ENCODE measurements around the gene IL4I1.

IL4I1 gene

DNA sequence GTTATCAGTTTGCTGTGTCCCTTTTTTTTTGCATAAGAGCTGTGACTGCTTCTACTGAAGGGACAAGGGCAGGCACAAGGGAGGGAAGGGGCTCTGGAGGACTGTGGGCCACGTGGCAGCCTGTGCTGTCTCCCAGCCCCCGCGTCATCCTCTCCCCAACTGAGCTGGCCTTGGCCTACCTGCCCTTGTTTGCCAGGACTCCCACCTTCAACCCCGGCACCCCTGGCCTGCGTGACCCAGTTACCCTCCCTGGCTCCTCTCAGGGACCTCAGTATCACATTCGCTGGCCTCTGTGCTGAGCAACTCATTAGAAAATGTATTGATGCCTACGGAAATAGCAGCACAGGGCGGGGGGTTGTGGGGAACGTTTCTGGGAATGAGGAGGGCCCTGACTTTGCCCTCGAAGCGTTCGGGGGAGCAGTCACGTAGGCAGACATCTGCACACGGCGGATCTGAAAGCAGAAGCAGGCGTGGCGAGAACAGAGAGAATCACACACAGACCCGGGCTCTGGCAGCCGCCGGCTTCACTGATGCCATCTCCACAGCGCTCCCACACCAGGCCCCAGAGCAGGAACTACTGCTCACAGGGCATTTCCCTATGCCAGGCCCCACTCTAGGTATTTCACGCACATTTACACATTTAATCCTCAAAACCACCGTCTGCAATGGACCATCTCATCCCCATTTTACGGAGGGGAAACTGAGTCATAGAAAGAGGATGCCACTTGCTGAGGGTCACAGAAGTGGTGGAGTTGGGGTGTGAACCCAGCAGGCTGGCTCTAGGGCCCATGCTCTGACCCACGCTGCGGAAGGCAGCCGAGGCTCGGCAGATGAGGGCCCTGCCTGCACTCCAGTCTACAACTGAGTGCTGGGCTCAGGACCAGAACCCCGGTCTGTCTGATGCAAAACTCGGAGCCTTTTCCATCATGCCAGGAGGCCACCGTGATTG lies 26.6 kb upstream of the IL4I1 start:
- no peak for DNase-seq

DNA sequence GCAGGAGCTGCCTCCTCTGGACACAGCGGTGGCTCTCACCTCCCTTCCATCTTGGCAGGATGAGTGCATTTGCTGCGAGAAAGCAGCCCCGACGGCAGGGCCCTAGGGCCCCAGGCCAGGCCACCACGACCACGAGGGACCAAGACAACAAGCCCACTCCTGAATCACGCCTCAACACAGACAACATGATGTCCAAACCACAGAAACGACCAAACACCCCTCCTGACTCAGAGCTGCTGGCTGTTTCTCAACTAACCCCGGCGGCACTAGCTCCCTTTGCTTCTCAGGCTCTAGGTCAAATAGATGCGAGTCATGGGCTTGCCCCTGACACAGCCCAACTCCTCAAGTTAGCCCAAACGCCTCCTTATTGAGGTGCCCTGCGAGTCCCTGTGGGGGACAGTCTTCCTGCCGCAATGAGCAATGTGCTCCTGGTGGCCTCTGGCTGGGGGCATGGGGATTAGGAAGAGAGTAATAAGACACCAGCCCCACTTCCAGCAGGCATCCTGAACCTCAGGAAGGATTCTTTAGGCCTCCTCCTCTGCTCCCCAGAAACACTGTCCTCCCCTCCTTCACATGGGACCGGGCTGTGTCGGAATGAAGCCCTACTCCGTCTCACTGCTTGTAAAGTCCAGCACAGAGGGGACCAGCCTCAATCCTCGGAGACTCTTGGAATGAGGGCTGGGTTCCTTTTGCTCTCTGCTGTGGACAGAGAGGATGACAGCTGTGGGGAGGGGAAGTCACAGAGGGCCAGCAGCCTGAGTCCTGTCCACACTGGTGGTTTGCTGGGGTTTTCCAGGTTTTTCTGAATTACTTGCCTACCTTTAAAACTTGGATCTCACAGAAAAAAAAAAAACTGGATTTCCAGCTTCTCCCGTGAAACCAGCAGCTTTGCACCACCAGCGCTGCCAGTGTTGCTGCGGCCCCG lies 25.4 kb upstream of the IL4I1 start:
- no peak for DNase-seq

DNA sequence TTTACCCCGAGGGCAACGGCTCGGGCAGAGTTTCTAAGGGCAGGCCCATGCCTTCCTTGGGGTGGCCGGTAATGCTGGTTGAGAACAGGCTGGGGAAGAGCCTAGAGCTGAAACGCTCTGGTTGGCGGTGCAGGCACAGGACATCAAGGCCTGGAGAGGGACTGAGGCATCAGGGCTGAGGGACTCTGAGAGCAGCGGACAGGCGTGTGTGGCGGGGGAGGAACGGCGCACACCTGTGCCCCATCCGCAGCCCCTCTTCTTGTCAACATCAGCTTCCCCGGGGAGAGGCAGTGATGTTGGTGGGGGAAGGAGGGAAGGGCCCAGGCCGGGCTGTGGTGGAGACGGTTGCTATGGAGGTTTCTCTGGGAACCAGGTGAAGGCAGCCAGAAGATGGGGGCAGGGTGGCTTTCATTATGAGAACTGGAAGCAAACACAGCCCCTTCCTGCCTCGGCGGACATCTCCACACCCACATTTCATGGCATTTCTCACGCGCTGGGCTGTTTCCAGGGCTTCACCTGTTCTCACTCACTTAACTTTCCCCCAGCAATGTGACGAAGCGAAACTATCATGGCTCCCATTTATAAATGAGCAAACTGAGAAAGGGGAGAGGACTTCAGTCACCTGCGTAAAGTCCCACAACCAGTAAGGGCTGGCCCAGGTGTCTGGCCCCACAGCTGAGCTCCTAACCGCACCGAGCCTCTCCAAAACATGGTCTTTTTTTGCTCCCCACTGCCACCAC lies 24.1 kb upstream of the IL4I1 start:
- peak; percentile 36 for DNase-seq

DNA sequence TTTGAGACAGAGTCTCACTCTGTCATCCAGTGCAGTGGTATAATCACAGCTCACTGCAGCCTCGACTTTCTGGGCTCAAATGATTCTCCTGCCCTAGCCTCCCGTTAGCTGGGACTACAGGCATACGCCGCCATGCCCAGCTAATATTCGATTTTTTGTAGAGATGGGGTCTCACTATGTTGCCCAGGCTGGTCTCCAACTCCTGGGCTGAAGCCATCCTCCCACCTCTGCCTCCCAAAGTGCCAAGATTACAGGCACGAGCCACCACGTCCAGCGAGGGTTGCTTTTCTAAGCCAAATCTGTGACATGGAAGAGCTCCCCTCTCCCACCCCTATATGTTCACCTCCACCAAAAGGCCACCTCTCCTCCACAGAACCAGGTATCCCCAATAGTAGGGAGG lies 21.4 kb upstream of the IL4I1 start:
- DNase-seq: no peak

DNA sequence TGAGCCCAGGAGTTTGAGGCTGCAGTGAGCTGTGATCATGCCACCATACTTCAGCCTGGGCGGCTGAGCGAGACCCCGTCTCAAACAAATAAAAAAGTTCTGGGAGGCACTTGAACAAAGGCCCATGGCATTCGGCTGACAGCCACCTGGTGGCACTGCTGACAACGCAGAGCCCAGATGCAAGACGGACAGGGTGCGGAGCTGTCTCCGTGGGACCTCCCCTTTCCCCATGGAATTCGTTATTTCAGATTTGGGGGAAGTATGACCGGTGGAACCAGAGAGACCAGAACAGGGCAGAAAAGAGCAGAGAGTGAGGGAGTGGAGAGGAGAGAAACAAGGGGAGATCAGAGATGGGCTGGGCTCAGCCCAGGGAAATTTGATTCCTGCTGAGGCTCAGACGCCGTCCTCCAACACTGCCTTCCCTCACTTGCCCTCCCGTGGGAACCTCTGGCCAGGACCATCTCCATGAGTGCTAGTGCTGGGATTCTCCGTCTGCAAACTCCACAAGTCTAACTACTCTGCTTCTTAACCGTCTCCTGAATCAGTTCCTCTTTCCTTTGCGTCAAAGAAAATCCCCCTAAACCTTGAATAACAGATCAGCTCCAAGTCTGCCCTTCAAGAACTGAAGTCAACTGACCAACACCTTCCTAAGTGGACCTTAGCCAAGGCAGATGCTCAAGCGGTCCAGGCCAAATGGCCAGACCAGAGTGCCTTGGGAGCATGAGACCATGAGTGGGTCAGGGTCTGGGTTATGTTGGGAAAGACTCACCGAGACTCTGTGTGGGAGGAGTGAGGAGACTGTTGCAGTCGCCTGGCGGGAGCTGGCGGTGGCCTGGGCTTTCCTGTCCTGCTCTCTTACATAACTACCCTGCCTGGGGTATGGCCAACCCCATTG lies 20.4 kb upstream of the IL4I1 start:
- DNase-seq: no peak

DNA sequence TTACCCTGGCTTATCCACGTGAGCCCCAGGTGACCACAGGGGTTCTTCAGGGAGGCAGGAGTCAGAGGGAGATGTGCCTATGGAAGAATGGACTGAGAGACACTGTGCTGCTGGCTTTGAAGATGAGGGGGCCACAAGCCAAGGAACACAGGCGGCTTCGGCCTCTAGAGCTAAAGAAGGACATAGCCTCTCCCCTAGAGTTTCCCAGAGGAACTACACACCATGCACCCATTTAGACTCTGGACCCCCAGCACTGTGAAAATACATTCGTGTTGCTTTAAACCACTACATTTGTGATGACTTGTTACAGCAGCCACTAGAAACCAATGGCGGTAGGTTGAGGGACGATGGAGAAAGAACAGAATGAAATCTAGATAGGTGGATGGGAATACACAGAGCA lies 18.6 kb upstream of the IL4I1 start:
- no peak for DNase-seq

DNA sequence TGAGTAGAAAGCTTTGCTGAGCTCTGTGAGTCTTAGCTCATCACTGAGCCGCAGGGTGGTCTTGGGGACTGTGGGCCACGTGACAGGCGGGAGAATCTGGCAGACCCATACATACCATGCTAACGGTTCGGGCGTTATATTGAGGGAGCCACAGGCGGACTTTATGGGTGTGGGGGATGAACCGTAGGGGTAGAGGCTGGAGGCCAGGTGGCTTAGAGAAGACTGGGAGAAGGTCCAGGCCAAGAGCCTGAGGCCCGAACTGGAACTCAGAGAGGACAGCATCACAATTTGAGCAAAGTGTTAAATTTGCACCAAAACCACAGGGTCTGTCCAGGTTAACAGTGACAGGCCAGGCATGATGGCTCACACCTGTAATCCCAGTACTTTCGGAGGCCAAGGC lies 17.0 kb upstream of the IL4I1 start:
- no peak for DNase-seq

DNA sequence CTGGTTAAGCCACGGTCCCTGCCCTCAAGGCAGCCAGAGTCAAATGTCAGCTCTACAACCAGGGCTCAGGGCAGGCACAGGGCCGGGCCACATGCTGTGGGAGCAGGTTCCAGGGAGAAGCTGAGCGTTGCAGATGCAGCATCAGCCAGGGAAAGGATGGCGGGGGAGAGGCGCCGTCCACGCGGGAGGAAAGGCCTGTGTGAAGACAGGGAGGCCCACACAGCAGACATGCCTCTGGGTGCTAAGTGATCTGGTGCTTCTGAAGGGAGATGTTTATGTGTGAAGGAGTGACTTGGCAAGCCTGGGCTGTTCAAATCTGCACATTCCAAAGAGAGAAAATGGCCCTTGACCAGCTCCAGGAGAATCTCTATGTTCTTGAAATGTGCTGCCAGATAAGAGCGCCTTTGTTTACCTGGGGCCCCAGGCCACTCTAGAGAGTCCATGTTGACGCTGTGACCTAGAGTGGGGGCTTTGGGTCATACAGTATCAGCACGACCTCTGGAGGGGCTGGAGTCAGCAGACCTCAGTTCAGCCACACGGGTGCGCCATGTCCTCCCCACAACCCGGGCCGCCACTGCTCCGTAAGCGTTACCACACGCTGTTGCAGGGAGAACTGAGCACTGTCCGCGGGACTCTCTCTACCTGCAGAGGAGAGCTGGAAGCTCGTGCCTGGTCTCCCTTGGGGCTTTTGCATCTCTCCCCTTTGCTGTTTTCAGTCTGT lies 16.4 kb upstream of the IL4I1 start:
- DNase-seq: no peak

DNA sequence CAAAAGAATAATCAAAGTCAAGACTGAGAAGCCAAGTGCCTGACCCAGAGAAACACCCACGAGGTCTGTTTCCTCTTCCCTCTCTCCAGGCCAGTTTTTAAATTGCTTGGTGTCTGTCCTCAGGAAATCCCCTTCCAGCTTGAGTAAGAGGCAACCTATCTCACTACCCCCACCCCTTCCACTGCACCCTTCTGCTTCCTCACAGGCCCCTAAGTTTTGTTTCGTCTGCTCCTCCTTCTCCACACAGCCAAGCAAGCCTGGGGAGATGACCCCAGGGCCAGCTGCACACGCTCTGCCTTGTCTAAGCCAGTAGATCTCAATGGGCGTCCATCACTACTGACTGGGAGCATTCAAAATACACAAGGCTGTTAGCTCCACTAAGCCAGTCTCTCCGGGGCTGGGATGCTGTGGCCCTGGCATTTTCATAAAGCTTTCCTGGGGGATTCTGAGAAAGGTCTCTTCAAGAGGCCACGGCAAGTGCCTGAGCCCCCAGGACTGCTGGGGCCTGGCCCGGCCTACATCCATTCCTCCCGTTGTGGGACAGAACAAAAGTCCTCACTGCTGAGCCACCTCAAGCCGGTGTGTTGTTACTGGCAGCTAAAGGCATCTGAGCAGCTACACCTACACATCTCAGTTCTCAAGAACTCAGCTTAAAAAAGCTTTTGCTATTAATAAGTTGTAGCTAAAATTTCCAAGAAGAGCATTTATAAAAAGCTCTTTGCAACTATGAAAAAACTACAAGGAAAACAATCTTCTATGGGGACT lies 14.9 kb upstream of the IL4I1 start:
- no peak for DNase-seq

DNA sequence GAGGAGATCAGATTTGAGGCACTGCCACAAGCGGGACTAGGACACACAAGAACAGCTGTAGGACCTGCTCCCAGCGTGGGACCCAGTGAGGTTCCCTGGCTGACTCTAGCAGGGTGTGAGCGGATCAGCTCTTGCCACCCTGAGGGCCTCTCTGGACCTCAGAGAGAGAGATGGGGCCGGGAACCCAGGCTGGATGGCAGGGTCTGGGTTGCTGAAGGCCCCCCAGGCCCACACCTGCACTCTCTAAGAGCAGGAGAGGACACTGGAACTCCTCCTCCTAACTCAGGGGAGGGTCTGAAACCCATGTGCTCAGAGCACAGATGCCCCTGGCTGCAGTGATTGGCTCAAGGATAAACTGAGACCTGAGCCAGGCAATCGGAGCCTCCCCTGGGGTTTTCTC lies 13.5 kb upstream of the IL4I1 start:
- no peak for DNase-seq

DNA sequence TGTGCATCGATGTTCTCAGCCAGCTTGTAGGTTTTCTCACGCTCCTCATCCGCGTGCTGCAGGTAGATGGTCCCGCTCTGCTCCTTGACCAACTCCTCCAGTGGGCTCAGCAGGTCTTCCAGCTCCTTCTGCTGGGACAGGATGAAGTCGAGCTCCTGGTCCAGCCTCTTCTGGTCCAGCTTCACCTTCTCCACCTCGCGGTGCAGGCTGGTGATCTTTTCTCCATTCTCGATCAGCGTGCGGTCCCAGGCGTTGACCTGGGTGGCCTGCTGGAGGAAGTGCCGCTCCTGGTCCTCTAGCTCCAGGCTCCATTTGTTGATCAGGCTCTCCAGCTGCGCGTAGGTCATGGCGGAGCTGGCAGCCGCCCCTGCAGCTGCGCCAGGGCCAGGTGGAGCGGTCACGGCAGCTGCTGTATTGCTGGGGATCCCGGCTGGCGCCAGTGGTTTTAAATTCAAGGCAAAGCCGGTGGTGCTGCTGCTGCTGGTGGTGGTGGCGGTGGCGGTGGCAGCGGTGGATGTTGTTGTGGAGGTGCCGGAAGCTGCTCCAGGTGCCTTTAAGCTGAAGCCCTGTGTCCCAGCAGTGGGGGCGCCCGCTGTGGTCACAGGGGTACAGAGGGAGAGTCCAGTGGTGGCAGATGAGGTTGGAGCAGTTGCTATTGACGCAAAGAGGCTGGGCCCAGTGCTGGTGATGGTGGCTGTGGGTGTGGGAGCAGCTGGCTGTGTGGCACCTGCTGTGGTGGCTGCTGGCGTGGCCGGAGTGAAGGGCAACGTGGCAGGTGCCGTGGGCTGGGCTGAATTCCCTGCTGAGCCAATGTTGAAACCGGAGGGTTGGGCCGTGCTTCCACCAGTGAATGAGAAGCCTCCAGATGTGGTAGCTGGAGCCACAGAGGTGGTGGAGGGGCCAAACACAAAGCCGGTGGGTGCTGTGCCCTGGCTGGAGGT lies 12.1 kb upstream of the IL4I1 start:
- DNase-seq: no peak

DNA sequence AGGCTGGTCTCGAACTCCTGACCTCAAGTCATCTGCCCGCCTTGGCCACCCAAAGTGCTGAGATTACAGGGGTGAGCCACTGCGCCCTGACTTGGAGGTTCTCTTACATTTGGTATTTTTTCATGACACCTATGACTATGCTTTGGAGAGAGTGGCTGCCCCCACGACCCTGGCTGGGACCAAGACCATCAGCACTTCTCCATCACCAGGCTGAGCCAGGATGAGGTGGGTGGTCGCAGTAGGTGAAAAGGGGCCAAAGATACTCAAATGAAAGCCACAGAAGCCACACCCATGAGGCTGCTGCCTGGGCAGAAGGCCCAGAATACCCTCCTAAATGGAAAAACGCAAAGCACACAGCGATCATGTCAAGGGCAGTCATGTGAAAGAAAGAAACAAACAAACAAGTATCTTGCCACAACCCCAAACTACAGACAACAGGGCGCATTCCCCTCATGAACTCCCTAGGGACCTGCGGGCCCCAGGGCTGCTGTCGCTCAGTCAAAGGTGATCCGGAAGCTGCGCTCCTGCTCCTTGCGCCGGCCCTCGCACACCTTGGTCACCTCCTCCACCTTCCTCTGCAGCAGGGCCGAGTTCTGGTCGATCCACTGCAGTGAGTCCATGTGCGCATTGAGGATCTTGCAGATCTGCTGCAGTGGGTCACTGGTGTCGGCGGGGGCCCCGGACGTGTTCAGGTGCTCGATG lies 11.2 kb upstream of the IL4I1 start:
- no peak for DNase-seq

DNA sequence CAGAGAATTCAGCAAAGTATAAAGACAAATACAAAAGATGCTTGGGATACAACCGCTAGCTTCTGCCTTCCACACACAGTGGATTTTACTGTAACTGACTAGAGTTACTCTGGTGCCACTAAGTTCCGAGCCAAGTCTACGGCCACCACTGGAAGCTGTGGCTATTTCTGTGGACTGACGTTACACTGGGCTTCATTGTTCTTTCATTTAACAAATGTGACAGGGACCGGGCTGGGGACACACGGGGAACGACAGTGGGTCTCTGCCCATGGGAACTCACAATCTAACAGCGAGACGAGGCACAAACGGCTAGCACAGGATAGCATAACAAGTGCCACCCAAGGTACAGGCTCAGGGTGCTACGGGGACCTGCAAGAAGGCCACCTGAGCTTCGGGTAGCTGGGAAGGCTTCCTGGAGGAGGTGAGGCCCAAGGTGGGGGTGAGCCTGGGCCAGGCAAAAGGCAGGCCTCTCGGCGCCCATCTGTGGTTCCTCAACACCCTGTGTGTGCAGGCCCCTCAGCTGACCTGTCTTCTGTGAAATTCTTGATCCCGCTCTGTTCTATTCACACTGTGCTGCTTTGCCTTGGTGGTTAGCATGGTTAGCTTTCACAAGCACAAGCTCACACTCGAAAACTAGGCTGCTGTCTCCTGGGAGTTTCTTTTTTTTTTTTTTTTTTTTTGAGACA lies 10.3 kb upstream of the IL4I1 start:
- no peak for DNase-seq

DNA sequence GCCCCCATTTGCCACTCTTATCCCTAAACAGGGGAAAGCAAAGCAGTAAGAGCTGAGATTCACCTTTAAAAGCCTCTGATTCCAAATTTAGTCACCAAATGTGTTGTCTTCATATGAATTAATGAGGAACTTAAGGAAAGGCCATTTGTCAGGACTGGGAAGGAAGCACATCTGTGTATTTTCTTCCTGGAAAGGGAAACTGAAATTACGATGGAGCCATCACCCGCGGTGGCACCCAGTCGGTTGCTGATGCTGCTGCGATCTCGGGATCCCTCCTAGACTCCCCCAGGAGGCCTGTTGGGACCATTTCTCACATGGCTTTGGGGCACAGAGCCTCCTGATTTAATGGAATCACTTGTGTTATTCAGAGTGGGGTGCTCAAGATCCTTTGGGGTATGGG lies 7.4 kb upstream of the IL4I1 start:
- DNase-seq: no peak

DNA sequence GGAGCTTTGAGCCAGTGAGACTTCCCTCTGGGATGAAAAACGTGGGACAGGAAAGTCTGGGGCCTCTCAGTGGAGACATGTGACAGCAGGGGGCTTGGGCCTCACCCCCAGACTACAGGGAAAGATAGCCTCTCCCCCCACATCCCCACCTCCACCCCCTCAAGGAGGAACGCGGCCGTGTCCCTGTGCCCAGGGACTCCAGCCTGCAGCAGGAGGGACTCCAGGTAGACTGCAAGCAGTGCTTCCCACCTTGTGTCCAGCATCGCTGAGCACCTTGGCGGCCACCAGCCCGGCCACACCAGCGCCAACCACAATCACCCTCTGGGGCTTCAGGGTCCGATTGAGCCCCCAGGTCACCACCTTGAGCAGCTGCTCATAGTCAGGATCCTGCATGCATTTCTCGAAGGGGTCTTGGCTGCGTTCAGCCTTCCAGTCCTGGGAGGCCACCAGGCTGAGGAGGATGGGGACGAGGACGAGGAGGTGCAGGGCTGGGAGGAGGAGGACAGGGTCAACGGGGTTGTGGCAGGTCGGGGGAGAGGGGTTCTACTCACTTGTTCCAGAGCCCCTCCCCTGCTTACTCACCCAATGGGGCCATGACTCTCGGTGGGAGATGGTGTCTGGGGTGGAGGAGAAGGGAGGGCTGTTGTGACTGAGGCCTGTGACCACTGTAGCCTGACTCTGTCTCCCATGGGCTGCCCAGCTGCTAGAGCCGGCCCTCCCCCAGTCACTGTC lies 955 bp downstream of the IL4I1 start:
- no peak for DNase-seq

DNA sequence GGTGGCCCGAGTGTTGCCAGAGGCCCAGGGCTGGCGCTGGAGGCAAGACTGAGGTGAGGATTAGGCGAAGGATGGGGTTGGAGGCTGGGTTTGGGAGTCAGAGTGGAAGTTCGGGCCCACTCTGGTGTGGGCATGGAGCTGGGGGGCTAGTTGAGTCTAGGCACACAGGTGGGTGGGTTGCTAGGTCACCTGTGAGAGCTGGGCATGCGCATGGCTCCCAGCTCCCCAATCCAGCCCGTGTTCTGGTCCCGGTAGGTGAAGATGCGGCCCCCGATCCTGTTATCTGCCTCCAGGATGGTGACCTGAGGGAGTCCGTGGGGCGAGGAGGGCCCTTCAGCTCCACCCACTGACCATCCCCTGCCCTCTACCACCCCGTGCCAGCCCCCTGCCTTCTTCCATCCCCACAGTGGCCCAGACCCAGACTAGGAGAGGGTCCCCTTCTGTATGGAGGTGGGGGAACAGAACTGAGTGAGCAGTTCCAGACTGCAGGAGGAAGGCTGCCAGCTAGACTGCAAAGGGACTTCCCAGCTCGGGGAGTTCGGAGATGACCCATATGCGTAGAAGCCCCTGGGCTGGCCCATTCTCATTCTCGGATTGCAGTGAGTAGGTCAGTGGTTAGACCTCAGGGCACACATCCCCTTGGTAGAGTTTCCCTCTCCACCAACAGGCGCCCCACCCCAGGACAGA lies 1.7 kb downstream of the IL4I1 start:
- no peak for DNase-seq
